ENCODE data around the gene UBAP2.

Gene UBAP2

DNA sequence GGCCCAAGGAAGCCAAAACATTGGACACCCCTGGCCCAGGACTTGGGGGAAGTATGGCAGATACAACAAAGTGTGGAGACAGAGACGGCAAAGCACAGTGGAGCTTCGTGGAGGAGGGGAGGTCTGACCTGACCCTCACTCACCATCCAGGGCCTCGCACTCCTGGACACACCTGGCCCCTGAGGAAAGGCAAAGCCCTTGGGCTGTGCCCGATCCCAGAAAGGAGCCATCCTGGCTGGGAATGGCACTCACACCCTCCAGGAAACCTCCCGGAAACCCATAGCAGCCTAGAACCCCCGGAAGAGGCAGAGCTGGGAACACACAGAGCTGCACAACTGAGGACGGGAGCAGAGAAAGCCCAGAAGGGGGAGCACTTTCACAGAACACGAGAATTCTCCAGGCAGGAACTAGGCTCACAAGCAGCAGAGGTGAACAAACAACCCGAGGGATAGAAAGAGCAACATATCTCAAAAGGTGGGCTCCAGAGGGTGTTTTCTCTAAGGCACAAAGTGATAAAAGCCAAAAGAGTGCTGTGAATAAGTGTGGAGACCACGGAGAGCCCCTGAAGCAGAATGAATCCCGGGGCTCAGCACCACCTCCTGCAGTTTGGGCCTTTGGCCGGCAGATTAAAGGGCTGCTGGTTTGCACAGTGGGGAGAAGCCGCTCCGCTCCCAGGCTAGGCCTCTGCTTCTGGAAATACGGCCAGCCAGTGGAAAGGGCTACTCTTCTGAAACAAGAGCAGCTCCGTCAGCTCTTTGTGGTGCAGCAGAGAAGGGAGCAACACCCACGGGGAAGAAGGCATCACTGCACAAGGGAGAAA is 123.5 kb downstream of the UBAP2 start:
- DNase-seq (ENCODE audit: extremely low read depth in 1 of 2, low read depth in 1 of 2) = peak in 1 of 2 donors; percentile 3

DNA sequence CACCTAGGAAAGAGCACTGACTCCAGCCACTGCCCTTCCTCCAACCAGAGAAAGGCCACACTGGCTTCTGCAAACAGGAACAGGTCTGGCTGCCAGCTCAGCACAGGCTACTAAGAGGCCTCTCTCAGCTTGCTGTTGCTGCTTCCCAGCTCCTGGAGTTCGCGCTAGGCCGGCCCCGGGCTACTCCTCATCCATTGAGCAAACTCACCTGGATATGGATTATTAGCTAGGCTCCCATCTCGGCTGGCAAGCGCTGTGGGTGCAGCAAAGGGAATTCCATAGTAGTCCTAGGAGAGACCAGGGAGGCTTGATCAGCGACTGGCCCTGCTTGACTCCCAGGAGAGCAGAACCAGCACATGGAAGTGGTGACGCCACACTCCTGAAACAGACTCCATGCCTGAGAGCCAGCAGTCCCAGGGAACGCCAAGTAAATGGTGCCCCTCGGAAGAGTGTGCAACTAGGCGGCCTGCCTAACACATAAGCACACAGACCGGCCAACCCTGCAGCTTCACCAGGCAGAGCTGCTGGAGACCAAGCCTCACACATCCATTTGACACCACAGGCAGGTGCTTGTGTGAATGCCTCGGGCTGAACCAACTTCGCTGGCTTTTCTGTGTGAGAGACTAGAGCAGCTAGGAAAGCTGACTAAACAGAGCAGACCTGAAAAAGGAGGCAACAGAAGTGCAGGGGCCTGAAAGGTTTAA is 124.5 kb downstream of the UBAP2 start:
- no peak for DNase-seq (ENCODE audit: extremely low read depth in 1 of 2, low read depth in 1 of 2)

DNA sequence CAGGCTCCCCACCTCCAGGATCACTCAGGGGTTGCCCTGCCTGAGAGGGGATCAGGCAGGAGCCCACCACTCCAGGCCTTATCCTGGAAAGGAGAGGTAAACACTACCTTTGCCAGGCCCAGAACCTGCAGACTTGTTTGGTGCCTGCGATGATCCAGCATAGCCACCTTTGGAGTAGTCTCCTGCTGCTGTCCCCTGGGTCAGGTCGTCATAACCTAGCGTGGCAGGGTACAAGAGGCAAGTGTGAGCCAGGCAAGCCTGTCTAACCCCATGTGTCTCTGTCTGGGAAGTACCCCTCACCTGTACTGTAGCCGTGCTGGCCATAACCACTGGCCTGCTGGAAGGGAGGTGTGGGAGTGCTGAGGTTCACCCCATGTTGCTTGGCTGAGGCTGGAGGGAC is 125.6 kb downstream of the UBAP2 start:
- DNase-seq (ENCODE audit: extremely low read depth in 1 of 2, low read depth in 1 of 2) = no peak

DNA sequence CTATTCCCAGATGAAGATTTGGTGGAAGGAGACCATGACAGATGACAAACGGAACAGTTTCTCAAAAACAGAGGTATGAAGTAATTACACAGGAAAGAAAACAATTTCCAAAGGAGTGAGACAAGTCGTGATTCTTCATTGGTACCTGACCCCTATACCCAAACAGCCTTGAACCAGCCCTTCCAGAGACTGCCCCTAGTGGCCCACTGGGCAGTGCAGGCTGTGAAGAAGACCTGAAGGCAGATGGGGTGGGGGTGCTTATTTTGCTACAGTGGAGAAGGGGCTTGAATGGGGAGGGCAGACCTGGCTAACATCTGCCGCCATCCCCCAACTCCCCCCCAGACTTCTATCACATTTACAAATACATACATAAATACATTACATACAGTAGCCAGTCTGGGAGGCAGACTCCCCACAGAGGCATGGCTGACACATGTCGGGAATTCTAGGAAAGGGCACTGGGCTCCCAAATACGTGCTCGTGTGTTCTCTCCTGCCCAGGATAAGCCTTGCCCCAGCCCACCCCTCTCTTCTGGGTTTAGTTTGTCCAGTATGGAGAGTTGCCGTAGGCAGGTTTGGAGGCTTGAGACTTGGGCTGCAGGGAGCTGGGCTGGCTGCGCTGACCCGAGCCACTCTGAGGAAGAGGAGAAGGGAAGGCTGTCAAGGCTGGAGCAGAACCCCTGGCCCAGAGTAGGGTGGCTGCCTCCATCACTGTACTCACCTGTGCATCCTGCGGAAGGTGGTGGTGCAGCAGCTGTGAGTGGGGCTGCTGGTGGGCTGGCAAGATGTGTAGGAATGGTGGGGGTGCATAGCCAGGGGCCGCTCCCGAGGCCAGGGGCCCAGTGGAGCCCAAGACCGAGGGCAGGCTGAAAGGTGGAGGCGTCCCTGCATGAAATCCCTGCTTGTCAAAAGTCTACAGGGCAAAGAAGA is 126.5 kb downstream of the UBAP2 start:
- peak in 1 of 2 donors; percentile 2 for DNase-seq (ENCODE audit: extremely low read depth in 1 of 2, low read depth in 1 of 2)

DNA sequence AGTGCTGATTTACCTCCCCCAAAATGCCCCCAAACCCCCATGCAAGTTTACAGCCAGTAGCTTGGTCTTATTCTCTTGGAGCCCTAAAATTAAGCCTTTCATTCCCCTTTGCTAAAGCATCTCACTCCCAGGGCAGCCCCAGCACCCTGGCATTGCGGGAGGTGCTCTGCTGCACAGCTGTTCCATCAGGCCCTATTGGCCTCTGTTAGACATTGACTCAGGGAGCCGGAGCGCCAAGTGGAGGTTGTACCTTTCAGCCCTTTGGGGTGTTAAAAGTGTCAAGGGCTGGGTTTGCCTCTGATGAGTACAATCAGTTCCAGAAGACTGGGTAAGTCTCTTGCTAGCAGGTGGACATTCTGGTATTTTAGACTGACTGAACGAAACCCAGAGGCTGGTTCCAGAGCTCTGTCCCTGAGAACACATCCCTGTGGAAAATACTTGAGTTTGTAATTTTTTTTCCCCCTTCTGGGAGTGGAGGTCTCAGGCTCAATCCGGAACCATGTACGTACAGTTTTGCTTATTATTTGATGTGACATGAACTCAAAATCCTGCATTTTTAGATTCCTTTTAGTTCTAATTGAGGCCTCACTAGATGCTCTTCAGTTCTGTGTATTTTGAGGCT is 129.3 kb downstream of the UBAP2 start:
- no peak for DNase-seq (ENCODE audit: extremely low read depth in 1 of 2, low read depth in 1 of 2)

DNA sequence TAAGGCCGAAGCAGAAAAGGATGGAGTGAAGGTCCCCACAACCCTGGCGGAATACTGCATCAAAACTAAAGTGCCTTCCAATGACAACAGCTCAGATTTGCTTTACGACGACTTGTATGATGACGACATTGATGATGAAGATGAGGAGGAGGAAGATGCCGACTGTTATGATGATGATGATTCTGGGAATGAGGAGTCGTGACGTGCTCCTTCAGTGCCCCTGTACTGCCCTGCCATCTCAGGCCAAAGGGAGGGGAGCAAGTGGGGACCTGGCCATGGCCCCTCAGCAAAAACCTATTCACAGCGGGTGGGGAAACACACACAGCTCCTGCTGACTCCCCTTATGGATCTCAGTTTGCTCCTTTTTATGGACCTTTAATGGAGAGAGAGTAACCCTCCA is 131.7 kb downstream of the UBAP2 start:
- DNase-seq (ENCODE audit: extremely low read depth in 1 of 2, low read depth in 1 of 2) = no peak

DNA sequence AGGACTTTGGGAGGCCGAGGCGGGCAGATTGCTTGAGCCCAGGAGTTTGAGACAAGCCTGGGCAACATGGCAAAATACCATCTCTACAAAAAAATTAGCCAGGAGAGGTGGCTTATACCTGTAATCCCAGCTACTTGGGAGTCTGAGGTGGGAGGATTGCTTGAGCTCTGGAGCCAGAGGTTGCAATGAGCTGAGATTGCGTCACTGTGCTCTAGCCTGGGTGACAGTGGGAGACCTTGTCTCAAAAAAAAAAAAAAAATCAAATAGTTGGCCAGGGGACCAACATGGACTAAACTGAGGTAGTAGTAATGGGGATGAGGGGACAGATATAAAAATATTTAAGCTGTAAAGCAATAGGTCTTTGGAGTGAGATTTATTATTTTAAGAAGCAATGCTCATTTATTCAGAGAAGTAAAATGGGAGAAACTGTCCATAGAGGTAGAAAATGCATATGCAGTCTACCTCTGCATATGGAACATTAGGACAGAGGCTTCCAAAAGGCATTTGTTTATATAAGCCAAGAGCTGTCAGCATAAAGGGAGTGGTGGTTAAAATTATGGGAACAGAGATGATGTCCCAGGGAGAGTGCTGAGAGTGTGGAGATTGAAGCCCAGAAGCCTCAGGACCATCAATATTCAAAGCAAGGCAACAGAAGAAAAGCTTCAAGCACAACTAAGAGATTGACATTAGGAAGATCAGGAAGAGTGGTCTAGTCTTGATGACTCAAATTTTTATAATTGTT is 133.6 kb downstream of the UBAP2 start:
- no peak for DNase-seq (ENCODE audit: extremely low read depth in 1 of 2, low read depth in 1 of 2)

DNA sequence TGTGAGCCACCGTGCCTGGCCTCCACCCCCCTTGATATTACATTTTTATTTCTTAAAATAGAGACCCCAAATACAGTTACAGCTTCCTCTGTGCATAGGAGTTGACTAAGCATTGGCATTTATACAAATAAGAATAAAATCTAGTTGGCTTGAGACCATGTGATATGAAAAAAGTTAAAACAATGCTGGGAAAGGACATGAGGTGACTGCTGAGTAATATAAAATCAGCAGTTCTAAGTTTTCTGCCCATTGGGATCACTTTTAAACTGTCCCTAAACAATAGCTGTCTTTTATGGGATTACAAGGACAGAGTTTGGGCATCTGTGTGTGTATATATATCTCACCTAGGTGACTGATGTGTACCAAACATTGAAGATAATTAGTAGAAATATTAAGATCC is 135.1 kb downstream of the UBAP2 start:
- no peak for DNase-seq (ENCODE audit: extremely low read depth in 1 of 2, low read depth in 1 of 2)

DNA sequence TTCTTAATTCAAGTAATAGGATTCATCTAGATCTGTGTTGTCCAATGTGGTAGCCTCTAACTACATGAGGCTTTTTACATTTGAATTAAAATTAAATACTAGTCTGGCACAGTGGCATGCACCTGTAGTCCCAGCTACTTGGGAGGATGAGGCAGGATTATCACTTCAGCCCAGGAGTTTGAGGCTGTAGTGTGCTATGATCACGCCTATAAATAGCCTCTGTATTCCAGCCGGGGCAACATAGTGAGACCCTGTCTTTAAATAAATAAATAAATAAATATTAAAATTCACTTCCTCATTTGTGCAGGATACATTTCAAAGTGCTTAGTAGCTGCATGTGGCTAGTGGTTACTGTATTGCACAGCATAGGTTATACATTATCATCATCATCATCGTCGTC is 139.9 kb downstream of the UBAP2 start:
- DNase-seq (ENCODE audit: extremely low read depth in 1 of 2, low read depth in 1 of 2) = no peak

DNA sequence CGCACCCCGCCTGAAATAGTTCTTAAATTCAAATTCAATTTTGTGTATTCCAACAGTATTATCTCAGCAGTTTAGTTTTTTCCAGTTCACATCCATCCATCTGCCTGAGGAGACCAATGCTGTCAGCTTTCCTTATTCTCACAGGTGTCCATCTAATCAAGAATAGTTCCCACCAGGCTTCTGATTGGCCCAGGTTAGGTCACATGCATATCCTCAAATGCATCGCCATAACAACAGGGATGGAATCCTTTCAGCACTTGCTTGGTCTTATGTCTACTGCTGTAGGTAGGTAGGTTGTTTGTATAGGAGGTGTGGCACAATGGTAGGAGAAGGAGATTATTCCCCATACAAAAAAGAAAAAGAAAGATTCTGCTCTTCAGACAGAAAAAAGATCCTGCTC is 140.6 kb downstream of the UBAP2 start:
- DNase-seq (ENCODE audit: extremely low read depth in 1 of 2, low read depth in 1 of 2) = no peak

DNA sequence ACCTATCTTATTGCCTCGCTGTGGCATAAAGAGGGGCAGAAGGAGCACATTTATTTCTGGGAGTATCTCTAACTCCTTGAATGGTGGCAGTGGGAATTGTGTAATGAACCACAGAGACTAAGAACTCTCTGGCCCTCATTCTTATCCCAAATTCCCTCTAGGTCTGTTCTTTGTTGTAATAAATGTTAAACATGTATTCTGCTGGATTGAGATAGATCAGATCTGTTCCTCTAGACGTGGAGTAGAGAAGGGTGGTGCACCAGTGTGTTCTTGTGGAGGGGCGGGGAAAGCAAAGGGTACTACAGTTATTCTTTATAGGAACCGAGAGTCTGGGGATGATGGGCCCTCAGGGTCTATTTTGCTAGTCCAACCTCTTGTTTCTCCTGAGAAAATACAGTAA is 141.3 kb downstream of the UBAP2 start:
- no peak for DNase-seq (ENCODE audit: extremely low read depth in 1 of 2, low read depth in 1 of 2)

DNA sequence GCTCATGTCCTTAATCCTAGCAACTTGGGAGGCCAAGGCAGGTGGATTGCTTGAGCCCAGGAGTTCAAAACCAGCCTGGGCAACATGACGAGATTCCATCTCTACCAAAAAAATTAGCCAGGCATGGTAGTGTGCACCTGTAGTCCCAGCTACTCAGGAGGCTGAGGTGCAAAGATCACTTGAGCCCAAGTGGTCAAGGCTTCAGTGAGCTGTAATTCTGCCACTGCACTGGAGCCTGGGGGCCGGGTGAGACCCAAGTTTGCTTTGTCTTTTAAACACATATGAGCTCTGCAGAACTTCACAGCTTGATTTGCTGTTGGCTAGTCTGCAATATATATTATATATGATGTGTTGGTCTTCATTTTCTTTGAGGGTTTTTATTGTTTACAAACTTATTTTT is 141.9 kb downstream of the UBAP2 start:
- no peak for DNase-seq (ENCODE audit: extremely low read depth in 1 of 2, low read depth in 1 of 2)

DNA sequence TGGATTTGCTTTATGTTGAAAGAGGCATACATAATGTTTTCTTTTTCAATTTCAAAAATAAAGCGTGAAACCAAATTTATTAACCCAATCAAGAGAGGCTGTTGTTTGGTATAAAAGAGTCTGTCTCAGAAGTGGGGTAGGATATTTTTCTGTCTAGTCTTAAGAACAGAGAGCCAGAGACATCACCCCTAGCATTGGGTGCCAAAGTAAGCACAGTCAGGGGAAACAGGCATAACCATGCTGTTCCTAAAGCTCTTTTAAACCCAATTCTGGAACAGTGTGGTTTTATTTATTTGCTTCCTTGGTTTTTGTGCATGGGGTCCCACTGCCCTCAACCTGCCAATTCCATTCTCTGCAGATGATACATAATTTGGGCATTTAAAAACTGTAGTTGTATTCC is 143.6 kb downstream of the UBAP2 start:
- DNase-seq (ENCODE audit: extremely low read depth in 1 of 2, low read depth in 1 of 2) = no peak

DNA sequence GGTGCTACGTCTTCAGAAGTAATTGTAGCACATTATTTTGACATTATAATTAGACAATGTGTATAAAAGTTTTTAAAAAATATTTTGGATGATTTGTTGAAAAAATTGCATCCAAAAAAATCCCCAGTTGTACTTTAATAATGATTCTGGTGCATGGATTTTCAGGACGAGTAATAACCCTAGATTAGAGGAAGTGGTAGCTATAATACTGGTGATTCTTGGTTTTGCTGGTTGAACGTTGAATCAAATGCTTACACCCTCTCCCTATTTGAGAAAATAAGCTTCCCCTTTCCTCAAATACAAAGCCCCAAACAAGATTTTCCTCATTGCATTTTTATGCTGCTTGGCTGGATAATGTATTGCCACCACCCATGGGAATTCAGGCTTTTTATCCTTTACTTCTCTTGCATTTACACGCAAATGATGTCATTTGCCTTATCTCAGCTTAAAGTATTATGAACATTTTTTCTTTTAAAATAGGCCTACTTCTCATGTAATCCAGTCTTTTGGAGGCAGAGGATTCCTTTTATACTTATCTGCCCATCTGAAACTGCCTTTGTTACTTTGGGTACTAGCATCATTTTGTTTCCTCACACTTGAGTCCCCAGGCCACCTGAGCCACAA is 145.4 kb downstream of the UBAP2 start:
- no peak for DNase-seq (ENCODE audit: extremely low read depth in 1 of 2, low read depth in 1 of 2)

DNA sequence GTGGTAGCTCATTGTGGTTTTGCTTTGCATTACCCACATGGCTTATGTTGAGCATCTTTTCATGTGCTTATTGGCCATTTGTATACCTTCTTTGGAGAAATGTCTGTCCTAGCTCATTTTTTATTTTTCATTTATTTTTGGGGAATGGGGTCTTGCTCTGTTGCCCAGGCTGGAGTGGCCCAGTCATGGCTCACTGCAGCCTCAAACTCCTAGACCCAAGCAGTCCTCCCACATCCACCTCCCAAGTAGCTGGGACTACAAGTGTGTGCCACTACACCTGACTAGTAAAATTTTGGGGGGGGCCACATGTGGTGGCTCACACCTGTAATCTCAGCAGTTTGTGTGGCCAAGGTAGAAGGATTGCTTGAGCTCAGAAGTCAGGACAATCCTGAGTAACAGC is 154.4 kb downstream of the UBAP2 start:
- DNase-seq (ENCODE audit: extremely low read depth in 1 of 2, low read depth in 1 of 2) = no peak

DNA sequence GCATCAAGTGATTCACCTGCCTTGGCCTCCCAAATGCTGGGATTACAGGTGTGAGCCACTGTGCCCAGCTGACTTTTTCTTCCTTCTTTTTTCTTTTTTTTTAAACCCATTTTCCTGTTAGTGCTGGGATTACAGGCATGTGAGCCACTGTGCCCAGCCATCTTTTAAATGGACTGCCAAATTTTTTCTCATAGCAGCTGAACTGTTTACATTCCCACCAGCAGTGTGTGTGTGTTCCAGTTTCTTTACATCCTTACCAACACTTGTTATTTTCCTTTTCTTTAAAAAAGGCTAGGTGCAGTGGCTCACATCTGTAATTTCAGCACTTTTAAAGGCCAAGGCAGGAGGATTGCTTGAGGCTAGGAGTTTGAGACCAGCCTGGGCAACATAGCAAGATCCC is 154.8 kb downstream of the UBAP2 start:
- DNase-seq (ENCODE audit: extremely low read depth in 1 of 2, low read depth in 1 of 2) = no peak

DNA sequence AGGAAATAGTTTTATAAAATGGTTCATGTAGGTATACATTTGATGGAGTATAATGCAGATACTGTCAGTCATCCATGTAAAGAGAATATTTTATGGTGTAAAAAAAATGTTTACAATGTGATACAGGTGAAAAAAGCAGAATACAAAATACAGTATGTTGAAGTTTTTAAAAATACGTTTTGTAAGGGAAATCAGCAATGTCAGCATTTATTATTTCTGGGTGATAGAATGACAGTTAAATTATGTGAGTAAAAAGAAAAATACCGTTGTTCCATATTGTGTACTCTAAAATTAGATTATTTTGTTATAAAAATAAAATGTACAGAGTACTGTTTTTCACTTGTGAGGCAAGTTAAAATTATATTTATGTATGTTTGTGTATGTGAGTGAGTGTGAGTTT is 162.7 kb downstream of the UBAP2 start:
- no peak for DNase-seq (ENCODE audit: extremely low read depth in 1 of 2, low read depth in 1 of 2)

DNA sequence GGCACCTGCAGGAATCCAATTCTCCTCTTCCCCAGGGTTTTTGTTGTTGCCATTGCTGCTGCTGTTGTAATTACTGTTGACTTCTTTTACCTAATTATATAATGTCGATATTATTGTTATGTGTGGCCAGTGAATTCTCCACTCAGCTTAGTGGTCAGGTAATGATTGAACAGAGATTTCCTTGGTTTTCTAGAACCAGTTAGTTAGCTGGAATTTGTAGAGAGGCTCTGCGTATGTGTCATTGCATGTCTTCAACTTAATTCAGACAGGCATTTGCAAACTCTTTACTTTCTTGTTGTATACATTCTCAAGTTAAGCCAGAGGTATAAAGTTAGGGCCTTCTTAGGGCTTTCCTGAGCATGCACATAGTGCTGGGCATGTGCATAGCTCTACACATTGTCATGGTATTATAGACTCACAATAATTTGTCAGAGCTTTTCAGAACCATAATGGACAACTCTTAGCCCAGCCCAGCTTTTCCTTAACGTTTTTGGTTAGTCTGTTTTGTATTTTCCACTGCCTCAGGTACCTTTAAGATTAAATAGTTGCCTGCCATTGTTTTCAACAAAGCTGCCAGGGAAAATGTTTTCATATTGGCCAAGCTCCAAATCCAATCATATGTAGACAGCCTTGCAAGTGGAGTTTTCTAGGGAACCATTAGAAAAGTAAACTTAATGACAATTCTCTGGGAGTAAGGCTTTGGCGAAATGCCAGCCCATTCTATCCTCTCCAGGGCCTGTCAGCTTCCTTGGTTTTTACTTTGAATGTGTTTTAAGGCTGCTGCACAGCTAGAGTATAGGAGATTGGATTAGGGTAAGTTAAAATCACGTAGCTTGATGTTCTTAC is 163.6 kb downstream of the UBAP2 start:
- no peak for DNase-seq (ENCODE audit: extremely low read depth in 1 of 2, low read depth in 1 of 2)

DNA sequence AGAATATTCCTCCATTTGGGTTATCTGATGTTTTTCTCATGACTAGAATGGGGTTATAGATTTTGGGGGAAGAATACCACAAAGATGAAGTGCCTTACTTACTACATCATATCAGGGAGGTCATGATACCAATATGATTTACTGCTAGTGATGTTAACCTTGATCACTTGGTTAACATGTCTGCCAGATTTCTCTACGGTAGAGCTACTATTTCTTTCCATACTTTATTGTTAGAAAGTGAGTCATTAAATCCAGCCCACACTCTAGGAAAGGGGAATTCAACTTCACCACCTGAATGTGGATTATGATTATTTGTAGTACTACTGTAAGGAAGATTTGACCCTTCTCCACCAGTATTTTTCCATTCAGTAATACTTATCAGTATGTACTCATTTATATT is 167.1 kb downstream of the UBAP2 start:
- DNase-seq (ENCODE audit: extremely low read depth in 1 of 2, low read depth in 1 of 2) = no peak

Data from stimulated activated CD8-positive, alpha-beta memory T cell treated with anti-CD3 and anti-CD28 coated beads, Interleukin-7, amount 100 ng/mL, for 48 hours (primary cell).